KOPT-K1 (cell line): ENCODE measurements around the gene ARL5A.
A peak's percentile ranks its signal among the peaks of the same experiment; 100 is the strongest.
"Not testable (repeated sequence)": the region's sequence is repeated elsewhere in the genome, so short reads cannot be mapped to it uniquely, and the experiment has no call there.

Source experiments
- H3K27ac ChIP-seq: fragments of 200-600 bp; sonication (generic); 2 replicates; pipeline ENCODE4 v1.5.1; 2016; ENCODE audit warnings: antibody characterized with exemption, mild to moderate bottlenecking, low read depth, low read length; ENCODE audit not compliant: poor library complexity, severe bottlenecking
- H3K36me3 ChIP-seq: fragments of 200-600 bp; sonication (generic); 2 replicates; pipeline ENCODE4 v1.5.1; 2017; ENCODE audit warnings: antibody characterized with exemption, mild to moderate bottlenecking, low read length, moderate library complexity; ENCODE audit not compliant: insufficient read depth
- H3K9me3 ChIP-seq: fragments of 200-600 bp; sonication (generic); 2 replicates; pipeline ENCODE4 v1.5.1; 2017; ENCODE audit warnings: antibody characterized with exemption, low read length, mild to moderate bottlenecking; ENCODE audit not compliant: insufficient read depth, poor library complexity, severe bottlenecking

ARL5A gene

GRCh38 chr2:151828143-151828889, at the start of gene ARL5A:
Gene ARL5A (minus strand): TSS chr2:151828421. CDS start chr2:151828176, 245 bp downstream.
- Histone ChIP-seq H3K9me3 (no peaks in the 10 kb centered on the region), H3K27ac (peak within 1 kb of the TSS; percentile 80)

GRCh38 chr2:151875631-151876030, 47.4 kb upstream of the ARL5A start:
- H3K36me3 ChIP-seq, H3K9me3 ChIP-seq, H3K27ac ChIP-seq: not testable (repeated sequence)

More at GRCh38 chr2:151828143-151828889, at the start of gene ARL5A:
- no peaks in the 10 kb centered on the region for H3K36me3 ChIP-seq

DNA sequence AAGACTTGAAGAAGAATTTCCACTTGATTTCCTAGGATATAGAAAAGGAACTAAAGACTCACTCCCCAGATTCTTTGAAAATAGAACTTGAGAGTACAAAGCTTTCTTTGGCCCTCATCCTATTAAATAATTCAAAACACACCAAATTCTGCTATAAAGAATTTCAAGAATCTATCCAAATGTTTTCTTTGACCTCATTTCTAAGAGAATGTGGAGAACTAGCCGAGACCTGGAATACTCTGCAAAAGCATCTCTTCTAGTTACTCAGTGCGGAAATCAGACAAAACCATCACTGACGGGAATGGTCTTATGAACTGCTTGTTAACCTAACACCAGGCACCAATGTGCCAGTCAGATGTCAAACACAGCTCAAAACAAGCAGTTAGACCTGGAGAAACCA, 44.2 kb upstream of the ARL5A start:
- H3K36me3 ChIP-seq, result no peaks in the 10 kb centered on the region
- no peak overlapping the region for H3K27ac ChIP-seq
- no peaks in the 10 kb centered on the region for H3K9me3 ChIP-seq

- H3K27ac ChIP-seq, result no peak overlapping the region
- H3K36me3 ChIP-seq, result no peaks in the 10 kb centered on the region
- no peaks in the 10 kb centered on the region for H3K9me3 ChIP-seq
Observed at GRCh38 chr2:151869291-151869690, 41.1 kb upstream of the ARL5A start.

GRCh38 chr2:151862700-151863099, 34.5 kb upstream of the ARL5A start:
- no peaks in the 10 kb centered on the region for H3K36me3 ChIP-seq

DNA sequence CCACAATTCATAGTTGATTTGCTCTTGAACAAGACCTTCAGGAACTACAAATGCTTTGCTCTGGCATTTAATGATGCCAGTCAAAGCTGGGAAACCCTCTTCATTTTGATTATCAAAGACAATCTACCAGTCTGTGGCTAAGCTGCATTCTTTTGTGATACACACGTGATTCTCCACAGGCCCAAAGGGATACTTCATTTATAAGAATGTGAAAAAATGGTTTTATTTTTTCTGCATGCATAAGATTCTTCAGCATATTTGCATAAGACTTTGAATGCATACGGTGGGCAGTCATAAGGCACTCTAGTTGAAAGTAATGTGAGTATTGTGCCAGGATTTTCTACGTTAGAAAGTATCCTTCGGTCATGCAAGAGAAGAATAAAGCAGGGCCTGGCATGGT, 33.0 kb upstream of the ARL5A start:
- Histone ChIP-seq H3K9me3 (no peaks in the 10 kb centered on the region), H3K36me3 (no peaks in the 10 kb centered on the region), H3K27ac (no peak overlapping the region)

More at GRCh38 chr2:151862700-151863099, 34.5 kb upstream of the ARL5A start:
- Histone ChIP-seq H3K27ac (no peak overlapping the region), H3K9me3 (no peaks in the 10 kb centered on the region)

GRCh38 chr2:151860613-151861146, 32.5 kb upstream of the ARL5A start:
- no peak overlapping the region for H3K27ac ChIP-seq
- H3K9me3 ChIP-seq, result no peaks in the 10 kb centered on the region
- H3K36me3 ChIP-seq, result no peaks in the 10 kb centered on the region

GRCh38 chr2:151860210-151860609, 32.0 kb upstream of the ARL5A start:
- no peak overlapping the region for H3K27ac ChIP-seq
- H3K36me3 ChIP-seq, result no peaks in the 10 kb centered on the region
- H3K9me3 ChIP-seq, result no peaks in the 10 kb centered on the region

DNA sequence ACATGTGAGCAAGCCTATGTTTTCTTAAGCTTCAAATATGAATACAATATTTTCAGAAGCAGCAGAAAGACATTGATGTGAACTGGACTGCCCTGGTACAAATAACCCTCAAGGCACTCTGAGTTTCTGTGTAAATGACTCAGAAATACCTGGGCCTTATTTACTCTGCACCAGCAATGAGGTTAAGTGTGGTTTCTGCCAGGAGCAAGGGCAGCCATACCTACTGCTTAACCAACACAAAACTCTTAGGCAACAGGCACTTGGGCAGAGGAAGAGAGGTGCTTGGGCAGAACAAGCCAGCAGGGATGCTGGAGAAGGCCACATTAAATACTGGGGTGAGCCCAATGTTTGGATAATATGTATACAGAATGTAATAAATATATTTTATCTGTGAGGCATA, 29.4 kb upstream of the ARL5A start:
- no peaks in the 10 kb centered on the region for H3K9me3 ChIP-seq
- H3K27ac ChIP-seq, result no peak overlapping the region
- H3K36me3 ChIP-seq, result no peaks in the 10 kb centered on the region

- Histone ChIP-seq H3K9me3 (no peaks in the 10 kb centered on the region), H3K36me3 (no peaks in the 10 kb centered on the region), H3K27ac (no peak overlapping the region)
Observed at GRCh38 chr2:151855111-151855510, 26.9 kb upstream of the ARL5A start.

DNA sequence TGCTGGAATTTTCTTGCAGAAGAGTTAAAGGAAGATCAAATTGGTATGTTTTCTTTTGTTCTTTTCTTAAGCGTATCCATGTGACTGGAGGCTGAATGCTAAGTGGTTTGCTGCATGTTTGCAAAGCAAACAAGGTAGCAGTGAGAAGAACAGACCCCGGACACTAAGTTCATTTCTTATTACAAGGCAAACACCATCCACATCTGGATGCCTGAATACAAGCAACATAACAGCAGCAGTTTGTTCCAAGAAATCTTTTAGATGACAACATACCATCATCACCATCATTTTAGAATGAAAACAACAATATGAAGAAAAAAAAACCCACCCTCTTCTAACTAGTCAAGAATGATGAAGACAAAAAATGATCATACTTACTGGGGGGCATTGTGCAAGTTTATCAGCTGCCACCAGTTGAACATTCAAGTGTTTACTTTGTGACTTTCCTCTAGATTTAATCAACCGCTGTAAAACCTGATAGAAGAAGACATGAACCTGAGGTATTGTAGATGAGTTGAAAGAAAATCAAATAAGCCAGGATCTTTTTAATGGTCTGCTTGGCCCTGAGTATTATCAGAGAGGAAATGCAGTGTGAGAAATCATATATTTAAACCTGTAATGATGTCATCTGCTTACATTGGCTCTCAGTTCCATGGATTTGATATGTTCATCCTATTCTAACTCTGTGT, 25.0 kb upstream of the ARL5A start:
- Histone ChIP-seq H3K36me3 (no peaks in the 10 kb centered on the region), H3K27ac (no peak overlapping the region), H3K9me3 (no peaks in the 10 kb centered on the region)

- Histone ChIP-seq H3K9me3 (no peaks in the 10 kb centered on the region), H3K27ac (no peak overlapping the region), H3K36me3 (no peaks in the 10 kb centered on the region)
Observed at GRCh38 chr2:151852260-151853069, 24.2 kb upstream of the ARL5A start.

DNA sequence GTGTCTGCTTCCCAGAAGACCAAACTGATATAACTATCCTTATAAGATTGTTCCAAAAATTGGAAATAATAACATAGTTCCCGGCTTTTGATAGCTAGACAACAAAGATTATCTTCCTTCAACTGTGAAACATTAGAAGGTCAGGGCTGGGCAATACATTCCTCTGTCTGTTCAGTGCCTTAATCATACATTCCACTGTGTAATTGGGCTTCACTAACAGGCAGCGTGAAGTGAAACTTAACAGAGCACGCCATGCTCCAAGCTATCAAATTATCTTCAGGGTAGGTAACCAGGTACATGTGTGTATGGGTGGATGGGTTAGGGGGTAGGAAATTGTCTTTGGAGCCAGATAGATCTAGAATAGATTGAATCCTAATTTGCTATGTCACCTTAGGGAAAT, 23.5 kb upstream of the ARL5A start:
- Histone ChIP-seq H3K27ac (no peak overlapping the region), H3K36me3 (no peaks in the 10 kb centered on the region), H3K9me3 (no peaks in the 10 kb centered on the region)

GRCh38 chr2:151849413-151850010, 21.3 kb upstream of the ARL5A start:
- no peaks in the 10 kb centered on the region for H3K9me3 ChIP-seq
- H3K36me3 ChIP-seq, result no peaks in the 10 kb centered on the region
- no peak overlapping the region for H3K27ac ChIP-seq

- Histone ChIP-seq H3K36me3 (no peaks in the 10 kb centered on the region), H3K27ac (no peak overlapping the region), H3K9me3 (no peaks in the 10 kb centered on the region)
Observed at GRCh38 chr2:151845884-151846283, 17.7 kb upstream of the ARL5A start.
